CD4-positive, CD25-positive, alpha-beta regulatory T cell (primary cell): ENCODE data around the gene ANKRD31. TPM values are rescaled to one million over a fixed set of nuclear protein-coding genes. Genes with fewer than 3 reads are reported as not detected.

Source experiments
- ATAC-seq, 2 donors: fragments of 150-1000 bp; cut with Tn5 transposase; one replicate each; pipeline ENCODE4 v1.10.0; 2021; ENCODE audit warnings: low read depth in 2 of 2, moderate number of reproducible peaks in 2 of 2, moderate library complexity in 1 of 2
- DNase-seq, 3 donors: peaks; one replicate each; pipeline versions ENCODE4 v3.0.0 to v3.0.0-alpha.2; 2012 to 2022; ENCODE audit warnings: mixed read lengths in 1 of 3
- H3K27ac ChIP-seq: one replicate; pipeline ENCODE4 v1.7.0; 2013; ENCODE audit warnings: mild to moderate bottlenecking, low read length; ENCODE audit not compliant: insufficient read depth, poor library complexity, severe bottlenecking
- H3K27me3 ChIP-seq: one replicate; pipeline ENCODE4 v1.7.0; 2013; ENCODE audit warnings: low read length; ENCODE audit not compliant: control insufficient read depth, insufficient read depth
- H3K36me3 ChIP-seq: one replicate; pipeline ENCODE4 v1.7.0; 2013; ENCODE audit warnings: mild to moderate bottlenecking, low read length, moderate library complexity; ENCODE audit not compliant: control insufficient read depth, insufficient read depth
- H3K4me1 ChIP-seq: 2 replicates; pipeline ENCODE4 v1.7.0; 2013; ENCODE audit warnings: mild to moderate bottlenecking, low read length; ENCODE audit not compliant: insufficient read depth, control insufficient read depth, poor library complexity, severe bottlenecking
- H3K4me3 ChIP-seq: one replicate; pipeline ENCODE4 v1.7.0; 2013; ENCODE audit warnings: low read depth, mild to moderate bottlenecking, low read length, moderate library complexity
- H3K9me3 ChIP-seq, 2 experiments: 1 replicate in 1 of 2; 2 replicates in 1 of 2; pipeline ENCODE4 v1.7.0; 2013; ENCODE audit warnings: low read length in 2 of 2, mild to moderate bottlenecking in 1 of 2, moderate library complexity in 1 of 2; ENCODE audit not compliant: control insufficient read depth in 2 of 2
- H3K27ac Mint-ChIP-seq, 3 donors: one replicate each; pipeline ENCODE4 v1.8.0; 2020 to 2022; ENCODE audit warnings: mild to moderate bottlenecking in 3 of 3, mixed read lengths in 3 of 3, moderate library complexity in 2 of 3
- H3K27me3 Mint-ChIP-seq: one replicate; pipeline ENCODE4 v1.8.0; 2022; ENCODE audit warnings: mild to moderate bottlenecking, mixed read lengths
- H3K36me3 Mint-ChIP-seq: one replicate; pipeline ENCODE4 v1.8.0; 2020; ENCODE audit warnings: mixed read lengths
- H3K4me1 Mint-ChIP-seq, 4 donors: one replicate each; pipeline ENCODE4 v1.8.0; 2020 to 2022; ENCODE audit warnings: mixed read lengths in 4 of 4, mild to moderate bottlenecking in 1 of 4
- H3K4me3 Mint-ChIP-seq, 4 donors: one replicate each; pipeline ENCODE4 v1.8.0; 2020 to 2022; ENCODE audit warnings: mild to moderate bottlenecking in 4 of 4, mixed read lengths in 4 of 4, moderate library complexity in 3 of 4
- H3K9me3 Mint-ChIP-seq, 7 donors: one replicate each; pipeline ENCODE4 v1.8.0; 2020 to 2022; ENCODE audit warnings: mixed read lengths in 7 of 7, mild to moderate bottlenecking in 3 of 7, moderate library complexity in 2 of 7
- polyA plus RNA-seq, 4 donors: library from polyadenylated mRNA; unstranded; fragments of 300-500 nt; fragmentation: Illumina TruSeq; gene quantifications; one replicate each; pipeline ENCODE4 v1.2.3, GENCODE V29; 2021
- total RNA-seq: library from RNA; stranded (reverse); gene quantifications from one replicate; pipeline ENCODE4 v1.2.3, GENCODE V29; 2022

ANKRD31 gene, protein sequence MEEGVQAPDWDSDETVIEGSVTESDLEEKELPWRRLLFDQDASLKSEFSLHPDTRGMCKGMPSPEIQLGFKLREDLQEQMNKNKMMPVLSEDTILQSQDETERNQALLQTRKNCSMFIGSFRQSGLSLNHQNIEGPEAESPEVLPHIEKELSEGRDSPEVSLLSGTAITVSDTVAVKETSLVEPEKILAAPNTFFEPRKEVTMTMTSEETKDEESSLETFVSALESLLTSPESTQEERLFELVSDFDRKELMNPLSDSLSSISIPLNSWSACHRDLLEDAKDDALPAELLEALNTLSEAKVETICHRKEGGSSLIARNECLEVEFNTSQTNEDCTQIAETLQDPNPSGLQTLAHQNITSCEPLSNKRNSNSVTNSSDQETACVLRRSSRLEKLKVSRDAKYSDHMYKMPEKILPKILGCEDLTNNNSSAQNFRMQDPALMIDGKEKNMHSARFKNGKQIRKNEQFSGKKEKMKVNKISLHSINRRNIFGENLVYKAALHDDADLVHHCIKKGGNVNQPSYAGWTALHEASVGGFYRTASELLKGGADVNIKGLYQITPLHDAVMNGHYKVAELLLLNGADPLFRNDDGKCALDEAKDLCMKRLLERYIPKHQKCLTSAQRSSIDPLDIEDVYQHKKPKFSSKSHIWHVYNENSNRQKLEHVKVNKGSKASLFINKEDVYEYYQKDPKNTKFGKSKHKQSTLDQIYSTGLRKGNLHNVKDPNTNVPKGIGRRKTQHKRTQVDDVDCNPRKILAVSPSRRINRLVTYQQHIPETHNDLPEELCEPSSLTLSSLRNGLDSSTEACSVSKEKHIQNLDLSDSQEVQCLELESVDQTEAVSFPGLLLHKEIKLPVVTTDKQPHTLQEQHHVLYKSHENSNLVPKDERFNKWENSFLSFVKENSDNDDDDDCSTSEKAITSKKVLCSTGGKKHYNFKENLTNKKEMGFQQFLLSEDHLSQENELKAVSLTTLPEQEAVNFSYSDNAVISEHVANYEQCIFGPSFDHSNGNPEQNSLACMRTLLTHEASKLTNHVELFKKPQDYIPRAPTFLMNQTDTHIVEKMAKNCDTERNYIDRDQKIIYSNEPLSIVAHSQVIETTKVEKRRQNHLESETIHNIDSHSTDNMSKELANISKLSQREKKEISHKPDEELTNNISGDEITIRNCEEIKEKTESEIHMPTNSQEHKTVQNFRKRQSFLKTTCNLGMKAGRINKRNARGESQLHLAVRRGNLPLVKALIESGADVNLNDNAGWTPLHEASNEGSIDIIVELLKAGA (N-terminal part only)
- total RNA-seq (0.52 TPM), polyA plus RNA-seq (under 1 TPM; 0.48 to 0.65 (median 0.51) TPM)

DNA sequence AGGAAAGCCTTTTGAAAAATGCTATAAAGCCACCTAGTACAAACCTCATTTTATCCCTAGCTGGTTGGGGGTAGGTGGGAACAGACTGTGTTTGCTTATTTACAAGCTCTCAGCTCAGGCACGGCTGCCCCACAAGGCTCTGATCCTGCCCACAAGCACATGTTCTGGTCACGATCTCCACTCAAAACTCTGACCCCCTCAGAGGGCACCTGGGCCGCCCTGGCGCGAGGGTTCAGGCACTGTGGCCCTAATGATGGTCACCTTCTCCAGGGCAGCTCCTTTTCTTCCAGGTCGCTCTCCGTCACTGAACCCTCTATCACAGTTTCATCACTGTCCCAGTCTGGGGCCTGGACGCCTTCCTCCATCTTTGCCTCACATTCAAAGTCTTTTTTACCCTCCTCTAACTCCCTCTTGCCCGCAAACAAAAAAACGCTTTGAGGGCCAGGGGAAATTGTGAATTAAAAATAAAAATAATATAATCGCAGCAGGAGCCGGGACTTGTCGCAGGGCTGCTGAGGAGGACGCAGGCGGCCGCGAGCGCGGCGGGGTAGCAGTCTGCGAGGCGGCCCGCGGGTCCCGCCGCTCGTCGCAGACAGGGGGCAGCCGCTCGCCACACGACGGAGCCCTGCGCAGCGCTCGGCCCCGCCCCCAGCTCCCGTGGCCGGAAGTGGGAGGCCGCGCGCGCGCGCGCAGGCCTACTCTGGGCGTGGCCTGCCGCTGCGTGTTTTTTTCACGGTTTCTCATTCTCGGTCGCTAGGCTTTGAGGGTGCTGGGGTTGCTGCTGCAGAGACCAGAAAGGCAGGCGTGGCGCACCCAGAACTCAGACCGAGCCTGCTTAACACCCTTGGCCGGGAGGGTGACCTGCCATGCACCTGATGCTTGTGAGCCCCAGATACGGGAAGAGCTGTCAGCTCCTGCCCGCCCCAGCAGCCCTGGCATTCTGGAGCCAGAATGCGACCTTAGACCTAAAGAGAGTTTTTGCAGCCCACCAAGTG is at the start of gene ANKRD31:
ANKRD31 (minus strand) TSS at position 557 of the 995 bp plus-strand sequence; CDS start at position 365, 192 bp downstream.
- ATAC-seq = peak; percentile 97 to 98
- DNase-seq = peak; percentile 84 to 93 (median 92)
- Histone ChIP-seq H3K4me3 (peak within 1 kb of the TSS; percentile 81), H3K27ac (peak within 1 kb of the TSS; percentile 82), H3K4me1 (peaks cover 16% of the 10 kb centered on the region), H3K36me3 (no peaks in the 10 kb centered on the region), H3K9me3 (no peaks in the 10 kb centered on the region), H3K27me3 (no peaks in the 10 kb centered on the region)
- peak within 1 kb of the TSS; percentile 96 to 99 (median 97) for H3K27ac Mint-ChIP-seq
- peak within 1 kb of the TSS; percentile 92 to 95 (median 92) for H3K4me3 Mint-ChIP-seq
- H3K27me3 Mint-ChIP-seq = peaks cover under 1% of the 10 kb centered on the region
- peaks cover 0 to 1% (median 0%) of the 10 kb centered on the region in 7 donors for H3K9me3 Mint-ChIP-seq
- H3K4me1 Mint-ChIP-seq = peaks cover 8 to 27% (median 15%) of the 10 kb centered on the region in 4 donors
- H3K36me3 Mint-ChIP-seq = no peaks in the 10 kb centered on the region

DNA sequence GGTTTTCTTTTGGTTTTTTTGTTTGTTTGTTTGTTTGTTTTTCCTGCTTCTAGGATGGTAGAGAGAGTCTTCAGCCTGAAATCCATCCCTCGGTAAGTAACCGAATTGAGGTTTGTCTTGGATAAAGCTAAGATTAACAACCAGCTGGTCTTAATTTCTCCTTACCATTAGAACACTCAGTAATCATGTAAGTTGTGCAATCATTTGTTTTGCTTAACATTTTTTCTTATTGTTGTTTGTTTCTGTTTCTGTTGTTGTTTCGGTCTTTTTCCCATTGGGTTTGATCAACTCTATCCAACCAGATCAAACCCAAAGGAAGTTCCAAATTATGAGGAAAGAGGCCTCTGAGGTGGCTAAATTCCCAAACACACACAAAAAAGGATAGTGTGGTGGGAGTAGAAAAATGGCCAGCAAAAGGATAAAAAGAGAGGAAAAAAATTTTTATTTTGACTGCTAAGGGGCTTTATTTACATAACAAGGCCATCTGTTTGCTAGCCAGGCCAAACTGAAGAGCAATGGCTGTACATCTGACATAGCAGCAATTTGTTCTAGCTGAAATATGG is 49.6 kb upstream of the ANKRD31 start:
- Histone ChIP-seq H3K4me3 (no peak overlapping the region), H3K9me3 (no peaks in the 10 kb centered on the region), H3K27me3 (peaks cover 3% of the 10 kb centered on the region), H3K27ac (no peak overlapping the region), H3K36me3 (no peaks in the 10 kb centered on the region), H3K4me1 (no peaks in the 10 kb centered on the region)
- H3K4me3 Mint-ChIP-seq = no peak overlapping the region
- no peaks in the 10 kb centered on the region for H3K36me3 Mint-ChIP-seq
- peaks cover 0 to 6% (median 0%) of the 10 kb centered on the region in 7 donors for H3K9me3 Mint-ChIP-seq
- ATAC-seq = no peak
- H3K27me3 Mint-ChIP-seq = peaks cover 13% of the 10 kb centered on the region
- H3K27ac Mint-ChIP-seq = no peak overlapping the region
- no peaks in the 10 kb centered on the region for H3K4me1 Mint-ChIP-seq
- no peak for DNase-seq

DNA sequence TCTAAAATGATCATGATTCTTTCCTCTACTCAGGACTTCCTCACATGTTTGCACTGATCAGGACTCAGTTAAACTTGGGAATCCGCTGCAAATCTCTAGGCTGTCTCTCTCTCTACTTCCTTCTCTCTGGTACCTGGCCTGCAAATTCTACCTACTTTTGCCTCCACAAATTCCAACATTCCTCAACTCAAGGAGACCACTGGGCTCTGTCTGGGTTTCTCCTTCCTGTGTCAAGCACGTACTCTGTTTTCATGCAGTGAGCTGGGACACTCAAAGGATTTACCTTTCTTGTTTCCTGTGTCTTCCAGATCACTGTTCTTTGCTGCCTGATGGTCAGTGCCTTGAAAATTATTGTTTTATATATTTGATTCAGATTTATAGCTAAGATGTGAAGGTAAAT is 45.9 kb upstream of the ANKRD31 start:
- Mint-ChIP-seq H3K27me3 (peaks cover 7% of the 10 kb centered on the region), H3K4me3 (no peak overlapping the region), H3K36me3 (no peaks in the 10 kb centered on the region), H3K27ac (peak overlapping the region in 1 of 3 donors; percentile 35), H3K4me1 (peaks cover 0 to 5% (median 3%) of the 10 kb centered on the region in 4 donors), H3K9me3 (no peaks in the 10 kb centered on the region)
- no peak for DNase-seq
- Histone ChIP-seq H3K9me3 (no peaks in the 10 kb centered on the region), H3K4me3 (no peak overlapping the region), H3K27ac (no peak overlapping the region), H3K27me3 (no peaks in the 10 kb centered on the region), H3K4me1 (no peaks in the 10 kb centered on the region), H3K36me3 (no peaks in the 10 kb centered on the region)
- no peak for ATAC-seq

DNA sequence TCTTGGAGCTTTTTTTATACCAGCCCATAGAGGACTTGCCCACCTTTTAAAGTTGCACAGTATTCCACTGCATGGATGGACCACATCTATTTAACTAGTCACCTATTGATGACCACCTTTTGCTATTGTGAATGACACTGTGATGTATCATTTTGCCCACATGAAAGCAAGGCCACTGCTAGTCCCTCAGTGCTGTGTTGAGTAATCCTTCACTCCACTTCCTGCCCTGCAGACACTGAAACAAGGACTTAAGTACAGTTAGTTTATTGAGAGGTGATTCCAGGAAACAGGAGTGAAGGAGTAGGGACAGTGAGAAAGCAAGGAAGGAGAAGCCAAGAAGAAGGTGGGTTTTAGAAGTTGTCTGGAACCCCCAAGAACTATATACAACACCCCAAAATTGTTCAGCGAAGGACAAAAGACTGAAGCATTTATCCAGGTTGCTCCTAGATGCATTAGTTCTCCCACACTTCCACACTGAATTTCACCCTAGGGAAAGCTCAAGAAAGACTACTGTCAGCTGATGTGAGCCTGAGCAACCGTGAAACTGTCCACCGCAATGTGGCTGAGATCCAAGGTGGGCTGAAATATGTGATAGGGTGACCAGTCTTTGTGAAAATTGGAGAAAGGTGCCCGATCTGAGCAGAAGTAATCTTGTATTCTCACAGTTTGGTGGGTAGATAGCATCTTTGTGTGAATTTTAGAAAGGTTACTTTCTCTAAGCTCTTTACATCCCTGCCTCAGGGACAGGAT is 45.2 kb upstream of the ANKRD31 start:
- Mint-ChIP-seq H3K4me3 (no peak overlapping the region), H3K9me3 (no peaks in the 10 kb centered on the region)

DNA sequence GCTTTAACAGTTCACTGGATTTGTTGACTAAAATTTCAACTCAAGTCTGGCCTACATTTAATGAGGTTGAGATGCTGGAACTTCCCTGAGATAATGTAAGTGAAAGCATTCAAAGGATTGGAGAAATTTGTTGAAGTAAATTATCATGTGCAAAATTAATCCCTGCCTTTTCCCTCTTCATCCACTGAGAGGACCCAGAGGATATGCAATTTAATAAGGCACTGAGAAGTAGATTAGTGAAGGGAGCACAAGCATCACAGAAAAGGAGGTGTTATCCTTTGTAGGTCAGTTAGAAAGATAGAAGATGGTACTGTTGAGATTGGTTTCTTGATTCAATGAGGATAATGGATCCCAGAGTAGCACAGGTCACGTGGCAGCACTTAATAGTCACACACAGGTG is 42.6 kb upstream of the ANKRD31 start:
- Mint-ChIP-seq H3K9me3 (no peaks in the 10 kb centered on the region), H3K27ac (no peak overlapping the region), H3K27me3 (peaks cover 6% of the 10 kb centered on the region), H3K4me1 (peaks cover 0 to 5% (median 3%) of the 10 kb centered on the region in 4 donors), H3K4me3 (no peak overlapping the region), H3K36me3 (no peaks in the 10 kb centered on the region)
- H3K4me3 ChIP-seq = no peak overlapping the region
- DNase-seq (no peak), ATAC-seq (no peak)
- no peaks in the 10 kb centered on the region for H3K27me3 ChIP-seq
- H3K27ac ChIP-seq = no peak overlapping the region
- no peaks in the 10 kb centered on the region for H3K4me1 ChIP-seq
- no peaks in the 10 kb centered on the region for H3K9me3 ChIP-seq
- no peaks in the 10 kb centered on the region for H3K36me3 ChIP-seq

More for the DNA sequence above, 45.2 kb upstream of the ANKRD31 start:
- no peaks in the 10 kb centered on the region for H3K36me3 Mint-ChIP-seq
- Histone ChIP-seq H3K4me1 (no peaks in the 10 kb centered on the region), H3K36me3 (no peaks in the 10 kb centered on the region), H3K9me3 (no peaks in the 10 kb centered on the region), H3K27me3 (no peaks in the 10 kb centered on the region), H3K27ac (no peak overlapping the region), H3K4me3 (no peak overlapping the region)
- ATAC-seq (no peak), DNase-seq (no peak)
- H3K27me3 Mint-ChIP-seq = peaks cover 10% of the 10 kb centered on the region
- H3K27ac Mint-ChIP-seq = no peak overlapping the region
- peaks cover 0 to 5% (median 3%) of the 10 kb centered on the region in 4 donors for H3K4me1 Mint-ChIP-seq

DNA sequence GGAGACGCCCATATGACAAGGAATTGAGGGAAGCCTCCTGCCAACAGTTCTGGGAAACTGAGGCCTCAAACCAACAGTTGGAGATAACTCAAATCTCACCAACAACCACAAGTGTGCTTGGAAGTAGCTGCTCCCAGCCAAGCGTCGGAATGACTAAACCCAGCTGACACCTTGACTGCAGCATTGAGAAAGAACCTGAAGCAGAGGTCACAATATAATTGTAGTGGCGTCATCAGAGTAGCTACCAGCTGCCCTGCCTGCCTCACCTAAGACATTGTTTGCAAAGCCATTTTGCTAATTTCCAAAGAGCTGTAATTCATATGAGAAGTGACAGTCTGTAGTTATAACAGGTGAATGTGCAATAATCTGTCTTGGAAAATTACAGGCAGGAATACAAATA is 40.8 kb upstream of the ANKRD31 start:
- Histone ChIP-seq H3K36me3 (no peaks in the 10 kb centered on the region), H3K4me3 (no peak overlapping the region), H3K4me1 (no peaks in the 10 kb centered on the region), H3K27ac (no peak overlapping the region), H3K27me3 (no peaks in the 10 kb centered on the region), H3K9me3 (no peaks in the 10 kb centered on the region)
- Mint-ChIP-seq H3K27ac (no peak overlapping the region), H3K4me3 (no peak overlapping the region), H3K4me1 (peaks cover 0 to 5% (median 3%) of the 10 kb centered on the region in 4 donors), H3K36me3 (no peaks in the 10 kb centered on the region), H3K27me3 (peaks cover 17% of the 10 kb centered on the region), H3K9me3 (peaks cover 0 to 2% (median 0%) of the 10 kb centered on the region in 7 donors)
- no peak for DNase-seq
- ATAC-seq = no peak
